Measurements from ENCODE around the gene UBASH3B.

GRCh38 chr11:122772945-122773344, 117.4 kb downstream of the UBASH3B start:
- no peak for TF ChIP-seq REST (IDR thresholded peaks at IDR 0.05; ENCODE audit: insufficient read depth in 1 of 2, low read depth in 2 of 2, low read length in 2 of 2)
- TF ChIP-seq POLR2AphosphoS5 (IDR thresholded peaks at IDR 0.05; ENCODE audit: low read depth, low read length) = no peak
- TF ChIP-seq SIN3A (IDR thresholded peaks at IDR 0.05; ENCODE audit: borderline replicate concordance, insufficient read depth, low read length) = no peak
- no peak for TF ChIP-seq FOXP2 (optimal IDR thresholded peaks at IDR 0.05; ENCODE audit: borderline replicate concordance, extremely low read depth, extremely low read length, insufficient read depth)

Measured in PFSK-1 (cell line).